ENCODE data around the gene PHC2.

The PHC2 gene

GRCh38 chr1:33401471-33401870, 29.4 kb downstream of the PHC2 start:
- no peak overlapping the region for H3K27ac ChIP-seq
- TF ChIP-seq CTCF (conservative IDR thresholded peaks at IDR 0.05): no peak

GRCh38 chr1:33400153-33400911, 30.6 kb downstream of the PHC2 start:
- no peak overlapping the region for H3K27ac ChIP-seq
- no peak for TF ChIP-seq CTCF (conservative IDR thresholded peaks at IDR 0.05)

GRCh38 chr1:33399375-33399774, 31.5 kb downstream of the PHC2 start:
- no peak overlapping the region for H3K27ac ChIP-seq
- no peak for TF ChIP-seq CTCF (conservative IDR thresholded peaks at IDR 0.05)

- no peak overlapping the region for H3K27ac ChIP-seq
- TF ChIP-seq CTCF (conservative IDR thresholded peaks at IDR 0.05): no peak
These were observed 32.9 kb downstream of the PHC2 start for GRCh38 chr1:33397994-33398393.

- TF ChIP-seq CTCF (conservative IDR thresholded peaks at IDR 0.05): no peak
These were observed 33.8 kb downstream of the PHC2 start for GRCh38 chr1:33397125-33397506.

GRCh38 chr1:33396188-33397124, 34.4 kb downstream of the PHC2 start:
- no peak for TF ChIP-seq CTCF (conservative IDR thresholded peaks at IDR 0.05)

More at GRCh38 chr1:33397125-33397506, 33.8 kb downstream of the PHC2 start:
- no peak overlapping the region for H3K27ac ChIP-seq

GRCh38 chr1:33394770-33395169, 36.1 kb downstream of the PHC2 start:
- TF ChIP-seq CTCF (conservative IDR thresholded peaks at IDR 0.05): no peak
- H3K27ac ChIP-seq: no peak overlapping the region

More at GRCh38 chr1:33396188-33397124, 34.4 kb downstream of the PHC2 start:
- no peak overlapping the region for H3K27ac ChIP-seq
